Transverse colon (tissue), 4 donors: Measurements from ENCODE around the gene CCR8.

Experiments used
- CTCF ChIP-seq, 5 experiments: fragments of 200-600 bp in 3 of 5; fragments of 450-650 bp in 2 of 5; sonication (generic) in 3 of 5; IDR thresholded peaks; 1 replicate in 2 of 5; 2 replicates in 3 of 5; pipeline ENCODE4 v1.5.1; 2016 to 2017; ENCODE audit warnings: antibody characterized with exemption in 5 of 5, inconsistent platforms in 3 of 5, mild to moderate bottlenecking in 2 of 5, moderate library complexity in 1 of 5
- EP300 ChIP-seq: sonication (generic); formaldehyde crosslinking; IDR thresholded peaks from one replicate; pipeline ENCODE4 v1.6.1; 2017; ENCODE audit warnings: antibody characterized with exemption, low read depth
- POLR2A ChIP-seq: fragments of 450-650 bp; IDR thresholded peaks from one replicate; pipeline ENCODE4 v1.6.1; 2016; ENCODE audit warnings: antibody characterized with exemption, mild to moderate bottlenecking, moderate library complexity
- POLR2AphosphoS5 ChIP-seq, 3 donors: sonication (generic); formaldehyde crosslinking; IDR thresholded peaks; one replicate each; pipeline ENCODE4 v1.6.1; 2016; ENCODE audit warnings: antibody characterized with exemption in 3 of 3

GRCh38 chr3:39295184-39295775, 34.2 kb upstream of the CCR8 start:
- TF ChIP-seq POLR2A (no peak), CTCF (IDR thresholded peaks at IDR 0.05) (no peak), POLR2AphosphoS5 (IDR thresholded peaks at IDR 0.05) (no peak), EP300 (no peak)
